Inferior parietal cortex (tissue), 1 donor: ENCODE data around the gene PRSS1.
"Not testable (repeated sequence)": the region's sequence is repeated elsewhere in the genome, so short reads cannot be mapped to it uniquely, and the experiment has no call there.

Experiments used
- DNase-seq: peaks from one replicate; pipeline ENCODE4 v3.0.0-alpha.2; 2016; ENCODE audit errors: extremely low spot score

PRSS1 gene

GRCh38 chr7:142746264-142746663 lies 3.0 kb upstream of the PRSS1 start:
- no peak for DNase-seq

GRCh38 chr7:142748410-142748809 lies 862 bp upstream of the PRSS1 start:
- not testable (repeated sequence) for DNase-seq

GRCh38 chr7:142750321-142750938 lies 1.2 kb downstream of the PRSS1 start:
- DNase-seq, result no peak

- not testable (repeated sequence) for DNase-seq
Measured at GRCh38 chr7:142751526-142752175, 2.4 kb downstream of the PRSS1 start.

GRCh38 chr7:142752376-142753225 lies 3.3 kb downstream of the PRSS1 start:
- no peak for DNase-seq

- no peak for DNase-seq
Measured at GRCh38 chr7:142753366-142753765, 4.1 kb downstream of the PRSS1 start.

- not testable (repeated sequence) for DNase-seq
Measured at GRCh38 chr7:142753925-142754491, 4.7 kb downstream of the PRSS1 start.

- DNase-seq, result no peak
Measured at GRCh38 chr7:142754681-142755575, 5.7 kb downstream of the PRSS1 start.

DNA sequence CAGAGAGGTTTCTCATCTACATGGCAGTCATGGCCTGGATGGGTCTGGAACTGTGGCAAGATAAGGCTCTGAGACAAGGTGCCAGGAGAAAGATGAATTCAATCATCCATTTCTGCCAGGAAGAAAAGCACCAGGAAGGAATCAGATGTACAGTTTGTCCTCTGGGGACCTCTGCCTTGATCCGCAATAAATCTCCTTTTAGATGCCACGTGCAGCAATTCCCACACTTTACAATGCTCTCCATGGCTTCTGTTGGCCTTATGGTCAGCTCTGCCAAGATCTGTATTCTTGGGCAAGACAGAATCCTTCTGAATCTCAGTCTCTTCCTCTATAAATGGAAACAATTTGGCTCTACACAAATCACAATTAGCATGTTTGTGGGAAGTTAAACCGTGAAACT lies 9.0 kb downstream of the PRSS1 start:
- not testable (repeated sequence) for DNase-seq

DNA sequence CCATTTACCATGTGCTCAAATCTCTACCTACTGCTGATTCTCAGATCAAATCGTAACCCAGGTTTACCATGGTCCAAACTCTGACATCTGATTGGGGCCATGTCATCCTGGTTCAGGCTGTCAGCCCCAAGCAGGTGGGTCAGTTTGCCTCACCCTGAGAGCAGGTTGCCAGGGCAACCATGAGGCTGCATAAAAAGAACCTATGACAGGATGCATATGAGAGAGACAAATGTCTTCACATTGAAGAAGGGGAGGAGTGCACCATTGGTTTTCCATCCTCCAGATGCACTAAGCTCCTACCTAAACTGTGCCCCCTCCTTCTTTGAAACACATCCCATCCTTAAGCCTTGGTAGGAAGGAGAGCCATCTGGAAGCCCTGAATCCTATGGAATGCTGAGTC lies 10.2 kb downstream of the PRSS1 start:
- DNase-seq, result no peak

DNA sequence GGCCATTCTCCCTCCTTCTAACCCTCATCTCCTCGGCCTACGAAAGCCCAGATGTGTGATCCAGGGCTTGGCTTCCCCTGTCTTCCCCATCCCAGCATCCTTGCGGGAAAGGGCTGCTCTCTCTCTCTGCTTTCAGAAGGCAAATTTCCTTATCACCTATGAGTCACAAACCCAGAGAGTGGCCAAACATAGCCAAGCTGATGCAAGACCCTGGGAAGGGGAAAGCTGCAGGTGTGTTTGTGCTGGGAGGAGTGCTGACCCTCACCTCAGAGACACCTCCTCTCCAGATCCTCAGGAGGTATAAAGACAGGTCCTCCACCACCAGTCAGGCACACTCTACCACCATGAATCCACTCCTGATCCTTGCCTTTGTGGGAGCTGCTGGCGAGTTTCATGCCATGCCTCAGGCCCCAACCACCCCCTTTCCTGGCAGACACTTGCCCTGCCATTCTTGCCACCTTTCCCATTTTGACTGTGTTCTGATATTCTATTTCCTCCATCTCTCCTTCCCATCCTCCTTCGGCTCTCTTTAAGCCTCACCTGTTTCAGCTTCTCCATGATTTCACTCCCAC lies 10.9 kb downstream of the PRSS1 start:
- no peak for DNase-seq

GRCh38 chr7:142761606-142762005 lies 12.3 kb downstream of the PRSS1 start:
- DNase-seq, result not testable (repeated sequence)

DNA sequence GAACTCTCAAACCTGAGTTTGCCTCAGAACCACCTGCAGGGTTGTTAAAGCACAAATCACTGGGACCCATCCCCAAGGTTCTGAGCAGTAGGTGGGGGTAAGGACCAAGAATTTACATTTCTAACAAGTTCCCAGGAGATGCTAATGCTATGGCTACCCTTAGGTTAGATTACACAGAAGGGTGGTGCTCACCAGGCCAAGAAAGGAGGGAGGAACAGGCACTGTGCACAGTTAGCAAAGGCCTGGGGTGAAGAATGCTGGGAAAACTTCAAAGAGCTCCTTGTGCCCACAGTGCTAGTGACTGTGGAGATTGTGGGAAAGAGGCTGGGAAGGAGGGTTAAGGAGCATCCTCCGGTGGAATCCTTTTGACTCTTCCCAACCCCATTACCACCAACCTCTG lies 12.8 kb downstream of the PRSS1 start:
- DNase-seq, result no peak

- no peak for DNase-seq
Measured at GRCh38 chr7:142767451-142767850, 18.2 kb downstream of the PRSS1 start.

GRCh38 chr7:142767861-142768260 lies 18.6 kb downstream of the PRSS1 start:
- no peak for DNase-seq

GRCh38 chr7:142768885-142769284 lies 19.6 kb downstream of the PRSS1 start:
- not testable (repeated sequence) for DNase-seq

GRCh38 chr7:142770661-142771352 lies 21.5 kb downstream of the PRSS1 start, which contains the start of gene PRSS2:
Gene PRSS2 (plus strand): TSS chr7:142770970. CDS start chr7:142770983, 13 bp downstream.
- no peak for DNase-seq

GRCh38 chr7:142771353-142771723 lies 22.1 kb downstream of the PRSS1 start:
- no peak for DNase-seq

- DNase-seq, result no peak
Measured at GRCh38 chr7:142772051-142772450, 22.8 kb downstream of the PRSS1 start.

DNA sequence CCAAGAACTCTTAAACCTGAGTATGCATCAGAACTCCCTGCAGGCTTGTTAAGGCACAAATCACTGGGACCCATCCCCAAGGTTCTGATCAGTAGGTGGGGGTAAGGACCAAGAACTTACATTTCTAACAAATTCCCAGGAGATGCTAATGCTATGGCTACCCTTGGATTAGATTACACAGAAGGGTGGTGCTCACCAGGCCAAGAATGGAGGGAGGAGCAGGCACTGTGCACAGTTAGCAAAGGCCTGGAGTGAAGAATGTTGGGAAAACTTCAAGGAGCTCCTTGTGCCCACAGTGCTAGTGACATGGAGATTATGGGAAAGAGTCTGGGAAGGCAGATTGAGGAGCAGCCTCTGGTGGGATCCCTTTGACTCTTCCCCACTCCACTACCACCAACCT lies 23.4 kb downstream of the PRSS1 start:
- no peak for DNase-seq
